K562 (cell line): ENCODE data around the gene RNFT2. TPM values are rescaled to one million over a fixed set of nuclear protein-coding genes. Genes with fewer than 3 reads are reported as not detected.

Experiments used
- GABPA ChIP-seq: fragments of 200-800 bp; sonication (Bioruptor generic); conservative IDR thresholded peaks from 2 replicates; pipeline ENCODE4 v1.6.1; 2016; ENCODE audit warnings: low read depth, missing genetic modification characterization, missing compliant biosample characterization
- KDM4B ChIP-seq, 2 experiments: fragments of 450-650 bp in 1 of 2; sonication (generic) in 1 of 2; IDR thresholded peaks; 2 replicates each; pipeline ENCODE4 v1.6.1; 2016 to 2017; ENCODE audit warnings: borderline replicate concordance in 2 of 2, antibody characterized with exemption in 1 of 2, low read depth in 1 of 2, mild to moderate bottlenecking in 1 of 2
- LEF1 ChIP-seq: fragments of 450-650 bp; IDR thresholded peaks from 2 replicates; pipeline ENCODE4 v1.6.1; 2016; ENCODE audit warnings: mild to moderate bottlenecking
- MYC ChIP-seq, 2 experiments: fragments of 250-450 bp in 1 of 2; sonication (Bioruptor Pico) in 1 of 2; IDR thresholded peaks; 2 replicates each; pipeline versions ENCODE4 v1.5.1 to v1.6.1; 2012 to 2021; ENCODE audit warnings: low read depth in 2 of 2, borderline replicate concordance in 1 of 2, improper control_type of control experiment in 1 of 2, low read length in 1 of 2, mild to moderate bottlenecking in 1 of 2, moderate library complexity in 1 of 2
- NELFE ChIP-seq: IDR thresholded peaks from 2 replicates; pipeline ENCODE4 v1.6.1; 2011; ENCODE audit warnings: mild to moderate bottlenecking; ENCODE audit not compliant: insufficient read depth, insufficient read length
- NR2C1 ChIP-seq, 2 experiments: fragments of 450-650 bp; IDR thresholded peaks; 2 replicates each; pipeline ENCODE4 v1.6.1; 2017; ENCODE audit warnings: mild to moderate bottlenecking in 2 of 2, antibody characterized with exemption in 1 of 2, inconsistent platforms in 1 of 2, missing compliant biosample characterization in 1 of 2, missing genetic modification characterization in 1 of 2
- PHF20 ChIP-seq: fragments of 450-650 bp; IDR thresholded peaks from 2 replicates; pipeline ENCODE4 v1.6.1; 2018; ENCODE audit not compliant: partially characterized antibody
- SMAD4 ChIP-seq: fragments of 250-450 bp; sonication (Bioruptor Pico); conservative IDR thresholded peaks from 2 replicates; pipeline ENCODE4 v1.8.0; 2021; ENCODE audit warnings: inconsistent platforms, mild to moderate bottlenecking, moderate library complexity
- SMARCA5 ChIP-seq: fragments of 450-650 bp; IDR thresholded peaks from 2 replicates; pipeline ENCODE4 v1.6.1; 2016
- SNIP1 ChIP-seq: fragments of 450-650 bp; IDR thresholded peaks from 2 replicates; pipeline ENCODE4 v1.7.1; 2017; ENCODE audit warnings: low read depth, mild to moderate bottlenecking
- TARDBP ChIP-seq: fragments of 450-650 bp; IDR thresholded peaks from 2 replicates; pipeline ENCODE4 v1.6.1; 2016
- polyA plus RNA-seq, 8 experiments: library from polyadenylated mRNA; depleted of rRNA in 4 of 8; stranded (reverse) in 5 of 8; unstranded in 3 of 8; fragments of >200 nt; fragmentation: Nextera tagmentation in 2 of 8; fragmentation: Illumina TruSeq in 1 of 8; extraction: Ambion mirVana in 2 of 8; extraction: Trizol in 1 of 8; gene quantifications; 2 replicates each; pipeline versions ENCODE4 v1.2.1 to v1.2.3, GENCODE V29; 2011 to 2014; ENCODE audit warnings: inconsistent platforms in 1 of 8, missing spikeins in 1 of 8
- total RNA-seq, 7 experiments: library from RNA; depleted of rRNA in 6 of 7; stranded (reverse); fragments of >200 nt in 6 of 7; fragmentation: Illumina TruSeq in 2 of 7; extraction: Trizol in 2 of 7; gene quantifications; 2 replicates each; pipeline versions ENCODE4 v1.2.1 to v1.2.3, GENCODE V29; 2011 to 2021; ENCODE audit warnings: low replicate concordance in 1 of 7
- TF ChIP-seq, protein P1 (sequence below): conservative IDR thresholded peaks from 2 replicates; pipeline ENCODE4 v1.6.1; 2011; ENCODE audit warnings: low read depth, mild to moderate bottlenecking, low read length; ENCODE audit not compliant: control insufficient read depth
- TF ChIP-seq, protein P2 (sequence below): sonication (generic); formaldehyde crosslinking; IDR thresholded peaks from 2 replicates; pipeline ENCODE4 v1.8.0; 2022; ENCODE audit warnings: missing genetic modification reagents, mild to moderate bottlenecking, moderate library complexity, borderline replicate concordance
- TF ChIP-seq, protein P3 (sequence below): fragments of 450-650 bp; IDR thresholded peaks from 2 replicates; pipeline ENCODE4 v1.6.1; 2016; ENCODE audit warnings: antibody characterized with exemption
- TF ChIP-seq, protein P4 (sequence below), 2 experiments: fragments of 200-800 bp in 1 of 2; sonication (Bioruptor generic) in 1 of 2; sonication (generic) in 1 of 2; formaldehyde crosslinking in 1 of 2; IDR thresholded peaks in 1 of 2; conservative IDR thresholded peaks in 1 of 2; 2 replicates each; pipeline versions ENCODE4 v1.5.0 to v1.6.1; 2016 to 2020; ENCODE audit warnings: missing compliant biosample characterization in 1 of 2, missing genetic modification characterization in 1 of 2, missing genetic modification reagents in 1 of 2
- TF ChIP-seq, protein P5 (sequence below), 3 experiments: fragments of 200-800 bp in 1 of 3; sonication (Bioruptor generic) in 1 of 3; sonication (generic) in 1 of 3; formaldehyde crosslinking in 1 of 3; IDR thresholded peaks; 2 replicates each; pipeline versions ENCODE4 v1.6.1 to v1.8.0; 2016 to 2022; ENCODE audit warnings: mild to moderate bottlenecking in 2 of 3, missing compliant biosample characterization in 2 of 3, missing genetic modification characterization in 2 of 3, missing genetic modification reagents in 1 of 3
- TF ChIP-seq, protein P6 (sequence below): IDR thresholded peaks from 2 replicates; pipeline ENCODE4 v1.6.1; 2011; ENCODE audit not compliant: insufficient read length; ENCODE audit errors: extremely low read depth

The RNFT2 gene
- total and polyA plus RNA-seq, 9 of the 15 experiments (the other 6 are each of a cell fraction or from before 2014, with no cell fraction given) = 3.6 to 26.3 (median 9.5) TPM

DNA sequence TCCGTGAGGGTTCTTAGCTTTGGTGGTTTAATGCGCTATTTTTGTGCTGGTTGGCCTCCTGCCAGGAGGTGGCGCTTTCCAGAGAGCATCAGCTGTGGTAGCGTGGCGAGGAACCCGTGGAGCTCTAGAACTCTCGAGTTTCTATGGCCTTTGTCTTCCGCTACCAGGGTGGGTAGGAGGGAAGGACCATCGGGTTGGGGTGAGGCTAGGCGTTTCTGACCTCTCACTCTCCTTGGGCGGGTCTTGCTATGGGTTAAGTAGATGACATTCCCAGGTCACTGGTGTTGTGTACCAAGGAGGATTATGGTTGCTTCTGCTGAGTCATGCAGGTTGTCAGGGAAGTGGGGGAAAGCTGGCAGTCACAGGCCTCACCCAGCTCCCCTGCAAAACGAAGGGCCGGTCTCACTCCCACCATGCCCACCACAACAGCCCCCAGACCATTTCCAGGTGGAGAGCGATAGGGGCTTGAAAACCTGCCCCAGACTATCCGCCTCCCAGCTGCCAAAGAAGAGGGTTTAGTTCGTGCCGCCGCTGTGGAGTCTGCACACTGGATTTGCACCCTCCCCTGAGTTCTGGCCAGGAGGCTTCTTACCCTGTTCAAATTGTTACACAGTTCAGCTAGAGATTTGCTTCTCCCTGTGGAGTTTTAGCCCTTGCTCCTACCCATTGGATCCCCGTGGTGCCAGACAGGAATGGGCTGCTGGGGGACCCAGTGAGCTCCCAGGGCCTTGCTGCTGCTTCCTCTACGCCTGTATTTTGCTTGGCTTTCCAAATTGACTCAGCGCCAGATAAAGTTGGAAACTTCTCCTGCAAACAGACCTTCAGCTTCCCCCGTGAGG is 21.9 kb downstream of the RNFT2 start (continued):
- TF ChIP-seq MYC (IDR thresholded peaks at IDR 0.05; ENCODE audit: low read depth, low read length) (peak; percentile 57; the same call in 1 of the 2 replicates), MYC (CRISPR knock-in tag; IDR thresholded peaks at IDR 0.05; ENCODE audit: borderline replicate concordance, low read depth) (no peak), SMAD4 (CRISPR knock-in tag) (peak; percentile 37; the same call in 1 of the 2 replicates), NELFE (no peak), TARDBP (0 out of 2 replicates have a peak, but pooled peaks have one; percentile 29), LEF1 (no peak), PHF20 (peak; percentile 57), SMARCA5 (no peak), GABPA (tag) (0 out of 2 replicates have a peak, but pooled peaks have one; percentile 34), SNIP1 (peak; percentile 85), NR2C1 (IDR thresholded peaks at IDR 0.05) (peak; percentile 75), NR2C1 (tag; IDR thresholded peaks at IDR 0.05) (peak; percentile 81), KDM4B (IDR thresholded peaks at IDR 0.05; ENCODE audit: borderline replicate concordance in 2 of 2, low read depth in 1 of 2) (no peak)
- TF ChIP-seq, protein P1, sequence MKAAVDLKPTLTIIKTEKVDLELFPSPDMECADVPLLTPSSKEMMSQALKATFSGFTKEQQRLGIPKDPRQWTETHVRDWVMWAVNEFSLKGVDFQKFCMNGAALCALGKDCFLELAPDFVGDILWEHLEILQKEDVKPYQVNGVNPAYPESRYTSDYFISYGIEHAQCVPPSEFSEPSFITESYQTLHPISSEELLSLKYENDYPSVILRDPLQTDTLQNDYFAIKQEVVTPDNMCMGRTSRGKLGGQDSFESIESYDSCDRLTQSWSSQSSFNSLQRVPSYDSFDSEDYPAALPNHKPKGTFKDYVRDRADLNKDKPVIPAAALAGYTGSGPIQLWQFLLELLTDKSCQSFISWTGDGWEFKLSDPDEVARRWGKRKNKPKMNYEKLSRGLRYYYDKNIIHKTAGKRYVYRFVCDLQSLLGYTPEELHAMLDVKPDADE = no peak
- TF ChIP-seq, protein P2, sequence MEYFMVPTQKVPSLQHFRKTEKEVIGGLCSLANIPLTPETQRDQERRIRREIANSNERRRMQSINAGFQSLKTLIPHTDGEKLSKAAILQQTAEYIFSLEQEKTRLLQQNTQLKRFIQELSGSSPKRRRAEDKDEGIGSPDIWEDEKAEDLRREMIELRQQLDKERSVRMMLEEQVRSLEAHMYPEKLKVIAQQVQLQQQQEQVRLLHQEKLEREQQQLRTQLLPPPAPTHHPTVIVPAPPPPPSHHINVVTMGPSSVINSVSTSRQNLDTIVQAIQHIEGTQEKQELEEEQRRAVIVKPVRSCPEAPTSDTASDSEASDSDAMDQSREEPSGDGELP = peak; percentile 99
- TF ChIP-seq, protein P3, sequence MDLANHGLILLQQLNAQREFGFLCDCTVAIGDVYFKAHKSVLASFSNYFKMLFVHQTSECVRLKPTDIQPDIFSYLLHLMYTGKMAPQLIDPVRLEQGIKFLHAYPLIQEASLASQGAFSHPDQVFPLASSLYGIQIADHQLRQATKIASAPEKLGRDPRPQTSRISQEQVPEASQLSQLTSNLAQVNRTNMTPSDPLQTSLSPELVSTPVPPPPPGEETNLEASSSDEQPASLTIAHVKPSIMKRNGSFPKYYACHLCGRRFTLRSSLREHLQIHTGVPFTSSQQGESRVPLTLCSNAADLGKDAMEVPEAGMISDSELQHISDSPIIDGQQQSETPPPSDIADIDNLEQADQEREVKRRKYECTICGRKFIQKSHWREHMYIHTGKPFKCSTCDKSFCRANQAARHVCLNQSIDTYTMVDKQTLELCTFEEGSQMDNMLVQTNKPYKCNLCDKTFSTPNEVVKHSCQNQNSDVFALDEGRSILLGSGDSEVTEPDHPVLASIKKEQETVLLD = peak; percentile 65; the same call in 1 of the 2 replicates
- TF ChIP-seq, protein P4, sequence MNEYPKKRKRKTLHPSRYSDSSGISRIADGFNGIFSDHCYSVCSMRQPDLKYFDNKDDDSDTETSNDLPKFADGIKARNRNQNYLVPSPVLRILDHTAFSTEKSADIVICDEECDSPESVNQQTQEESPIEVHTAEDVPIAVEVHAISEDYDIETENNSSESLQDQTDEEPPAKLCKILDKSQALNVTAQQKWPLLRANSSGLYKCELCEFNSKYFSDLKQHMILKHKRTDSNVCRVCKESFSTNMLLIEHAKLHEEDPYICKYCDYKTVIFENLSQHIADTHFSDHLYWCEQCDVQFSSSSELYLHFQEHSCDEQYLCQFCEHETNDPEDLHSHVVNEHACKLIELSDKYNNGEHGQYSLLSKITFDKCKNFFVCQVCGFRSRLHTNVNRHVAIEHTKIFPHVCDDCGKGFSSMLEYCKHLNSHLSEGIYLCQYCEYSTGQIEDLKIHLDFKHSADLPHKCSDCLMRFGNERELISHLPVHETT (CRISPR knock-in tag; conservative IDR thresholded peaks at IDR 0.05 in 1 of 2, IDR thresholded peaks at IDR 0.05 in 1 of 2) = no peak; a peak in 1 of 4 replicates
- TF ChIP-seq, protein P5, sequence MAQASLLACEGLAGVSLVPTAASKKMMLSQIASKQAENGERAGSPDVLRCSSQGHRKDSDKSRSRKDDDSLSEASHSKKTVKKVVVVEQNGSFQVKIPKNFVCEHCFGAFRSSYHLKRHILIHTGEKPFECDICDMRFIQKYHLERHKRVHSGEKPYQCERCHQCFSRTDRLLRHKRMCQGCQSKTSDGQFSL (CRISPR knock-in tag; IDR thresholded peaks at IDR 0.05) = no peak
- TF ChIP-seq, protein P5 (tag; IDR thresholded peaks at IDR 0.05) = no peak
- TF ChIP-seq, protein P6, sequence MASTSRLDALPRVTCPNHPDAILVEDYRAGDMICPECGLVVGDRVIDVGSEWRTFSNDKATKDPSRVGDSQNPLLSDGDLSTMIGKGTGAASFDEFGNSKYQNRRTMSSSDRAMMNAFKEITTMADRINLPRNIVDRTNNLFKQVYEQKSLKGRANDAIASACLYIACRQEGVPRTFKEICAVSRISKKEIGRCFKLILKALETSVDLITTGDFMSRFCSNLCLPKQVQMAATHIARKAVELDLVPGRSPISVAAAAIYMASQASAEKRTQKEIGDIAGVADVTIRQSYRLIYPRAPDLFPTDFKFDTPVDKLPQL = no peak
